KG1 (cell line): ENCODE measurements around the gene MRPL55.

ENCODE experiments used
- DNase-seq: peaks from one replicate; lab custom pipeline; 2025; lab: John Stamatoyannopoulos, UW

Gene MRPL55

GRCh38 chr1:228070173-228070572, 38.9 kb downstream of the MRPL55 start:
- no peak for DNase-seq

- DNase-seq: no peak
These were observed 40.7 kb downstream of the MRPL55 start for GRCh38 chr1:228068359-228068758.

GRCh38 chr1:228066891-228067654, 42.0 kb downstream of the MRPL55 start:
- DNase-seq: no peak

GRCh38 chr1:228066416-228066815, 42.7 kb downstream of the MRPL55 start:
- DNase-seq: no peak

- no peak for DNase-seq
These were observed 43.4 kb downstream of the MRPL55 start for GRCh38 chr1:228065543-228066347.

- DNase-seq: no peak
These were observed 44.2 kb downstream of the MRPL55 start for GRCh38 chr1:228064741-228065542.

- no peak for DNase-seq
These were observed 44.8 kb downstream of the MRPL55 start for GRCh38 chr1:228064296-228064695.

- no peak for DNase-seq
These were observed 45.6 kb downstream of the MRPL55 start for GRCh38 chr1:228063251-228064191.

- no peak for DNase-seq
These were observed 46.3 kb downstream of the MRPL55 start for GRCh38 chr1:228062812-228063211.

- DNase-seq: no peak
These were observed 46.9 kb downstream of the MRPL55 start for GRCh38 chr1:228062085-228062791.

- no peak for DNase-seq
These were observed 47.6 kb downstream of the MRPL55 start for GRCh38 chr1:228061411-228062084.

GRCh38 chr1:228060458-228061190, 48.5 kb downstream of the MRPL55 start:
- no peak for DNase-seq

- DNase-seq: no peak
These were observed 49.3 kb downstream of the MRPL55 start for GRCh38 chr1:228059634-228060457.

- DNase-seq: no peak
These were observed 50.0 kb downstream of the MRPL55 start for GRCh38 chr1:228058949-228059633.

GRCh38 chr1:228058172-228058948, 50.7 kb downstream of the MRPL55 start:
- DNase-seq: no peak
